HFF-Myc (cell line): ENCODE results near the gene E2F3.

ENCODE experiments used
- DNase-seq: peaks from one replicate; pipeline ENCODE4 v3.0.0-alpha.2; 2011; ENCODE audit warnings: low read depth; ENCODE audit errors: extremely low read depth
- H3K4me3 ChIP-seq: replicated peaks from 2 replicates; pipeline ENCODE4 v1.5.1; 2011; ENCODE audit warnings: low read depth, mild to moderate bottlenecking, control low read depth, low read length
- TF ChIP-seq, protein P1 (sequence below): IDR thresholded peaks from 2 replicates; pipeline ENCODE4 v1.5.1; 2012; ENCODE audit warnings: mild to moderate bottlenecking, low read depth, low read length, control low read depth; ENCODE audit errors: missing control alignments

Gene E2F3

DNA sequence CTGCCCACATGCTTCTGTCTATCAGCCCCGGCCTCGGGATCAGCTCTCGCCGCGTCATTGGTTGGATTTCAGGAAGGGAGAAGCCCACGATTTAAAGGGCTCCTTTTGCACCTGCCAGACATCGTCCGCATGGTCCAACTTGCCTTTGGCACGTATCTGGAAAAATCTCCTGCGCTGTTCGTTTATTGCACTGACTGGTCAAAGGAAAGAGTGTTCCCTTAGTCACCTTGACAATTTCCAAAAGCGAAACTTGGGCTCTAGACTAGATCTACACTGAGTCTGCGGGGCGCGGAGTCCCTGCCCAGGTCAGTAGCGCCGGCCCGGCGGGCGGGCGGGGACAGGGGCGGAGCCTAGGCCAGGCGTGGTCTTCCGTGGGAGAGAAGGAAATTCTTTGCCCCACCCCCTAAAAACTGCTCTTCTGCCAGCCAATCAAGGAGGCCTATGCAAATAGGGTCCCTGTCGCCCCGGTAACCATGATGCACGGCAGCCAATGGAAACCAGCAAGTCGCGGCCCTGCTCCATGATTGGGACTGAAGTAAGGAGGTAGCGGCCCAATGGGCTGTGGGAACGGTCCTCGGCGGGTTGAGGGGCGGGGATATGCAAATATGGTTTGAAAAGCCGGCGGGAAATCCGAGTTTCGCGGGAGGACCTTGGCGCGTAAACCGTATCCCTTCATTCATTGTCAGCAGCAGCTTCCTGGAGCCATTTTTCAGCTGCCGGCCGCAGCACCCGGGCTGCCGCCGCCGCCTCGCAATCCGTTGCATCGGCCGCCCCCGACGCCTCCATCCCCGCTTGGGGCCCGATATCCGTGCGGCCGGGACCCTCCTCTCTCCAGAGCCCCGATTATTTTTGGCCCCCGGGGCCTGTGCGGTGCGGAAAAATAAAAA lies at the start of gene E2F3:
TSS of gene E2F3 (plus strand) at position 675 of the 887 bp plus-strand sequence. CDS start 354 bp downstream, outside the sequence.
- DNase-seq: peak; percentile 99
- TF ChIP-seq, protein P1, sequence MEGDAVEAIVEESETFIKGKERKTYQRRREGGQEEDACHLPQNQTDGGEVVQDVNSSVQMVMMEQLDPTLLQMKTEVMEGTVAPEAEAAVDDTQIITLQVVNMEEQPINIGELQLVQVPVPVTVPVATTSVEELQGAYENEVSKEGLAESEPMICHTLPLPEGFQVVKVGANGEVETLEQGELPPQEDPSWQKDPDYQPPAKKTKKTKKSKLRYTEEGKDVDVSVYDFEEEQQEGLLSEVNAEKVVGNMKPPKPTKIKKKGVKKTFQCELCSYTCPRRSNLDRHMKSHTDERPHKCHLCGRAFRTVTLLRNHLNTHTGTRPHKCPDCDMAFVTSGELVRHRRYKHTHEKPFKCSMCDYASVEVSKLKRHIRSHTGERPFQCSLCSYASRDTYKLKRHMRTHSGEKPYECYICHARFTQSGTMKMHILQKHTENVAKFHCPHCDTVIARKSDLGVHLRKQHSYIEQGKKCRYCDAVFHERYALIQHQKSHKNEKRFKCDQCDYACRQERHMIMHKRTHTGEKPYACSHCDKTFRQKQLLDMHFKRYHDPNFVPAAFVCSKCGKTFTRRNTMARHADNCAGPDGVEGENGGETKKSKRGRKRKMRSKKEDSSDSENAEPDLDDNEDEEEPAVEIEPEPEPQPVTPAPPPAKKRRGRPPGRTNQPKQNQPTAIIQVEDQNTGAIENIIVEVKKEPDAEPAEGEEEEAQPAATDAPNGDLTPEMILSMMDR: no peak

DNA sequence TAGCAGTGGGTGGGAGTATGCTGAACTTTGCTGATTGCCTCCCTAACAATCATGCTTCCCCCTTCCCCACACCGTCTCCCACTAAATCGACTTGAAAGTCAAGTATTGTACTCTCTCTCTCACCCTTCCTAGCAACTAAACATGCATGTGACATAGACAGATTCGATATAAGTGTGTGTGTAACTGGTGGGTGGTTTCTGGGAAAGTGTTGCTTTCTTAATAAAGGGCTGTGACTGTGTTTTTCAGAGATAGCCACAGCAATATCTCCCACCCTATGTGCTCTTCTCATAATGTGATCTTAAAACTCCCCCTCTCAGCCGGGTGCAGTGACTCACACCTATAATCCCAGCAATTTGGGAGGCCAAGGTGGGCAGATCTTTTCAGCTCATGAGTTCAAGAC lies 49.3 kb upstream of the E2F3 start:
- TF ChIP-seq, protein P1: no peak
- no peak for DNase-seq

More for the DNA sequence above, at the start of gene E2F3:
- H3K4me3 ChIP-seq: peak within 1 kb of the TSS; percentile 79

DNA sequence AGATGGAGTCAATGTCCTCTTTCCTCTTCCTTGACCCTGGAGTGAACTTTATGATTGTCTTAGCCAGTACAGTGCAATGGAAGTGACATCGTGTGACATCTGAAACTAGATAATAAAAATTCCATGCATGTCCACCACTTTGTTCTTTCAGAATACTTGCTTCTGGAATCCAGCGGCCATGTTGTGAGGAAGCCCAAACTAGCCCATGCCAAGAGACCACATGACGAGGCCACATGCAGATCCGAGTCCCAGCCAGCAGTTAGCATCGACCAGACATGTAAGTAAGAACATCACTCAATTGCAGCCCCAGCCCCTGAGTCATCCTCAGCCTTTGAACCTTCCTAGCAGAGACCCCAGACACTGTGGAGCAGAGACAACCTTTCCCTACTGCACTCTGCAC lies 48.5 kb upstream of the E2F3 start:
- no peak overlapping the region for H3K4me3 ChIP-seq
- TF ChIP-seq, protein P1: no peak
- no peak for DNase-seq

More for the DNA sequence above, 49.3 kb upstream of the E2F3 start:
- no peak overlapping the region for H3K4me3 ChIP-seq

DNA sequence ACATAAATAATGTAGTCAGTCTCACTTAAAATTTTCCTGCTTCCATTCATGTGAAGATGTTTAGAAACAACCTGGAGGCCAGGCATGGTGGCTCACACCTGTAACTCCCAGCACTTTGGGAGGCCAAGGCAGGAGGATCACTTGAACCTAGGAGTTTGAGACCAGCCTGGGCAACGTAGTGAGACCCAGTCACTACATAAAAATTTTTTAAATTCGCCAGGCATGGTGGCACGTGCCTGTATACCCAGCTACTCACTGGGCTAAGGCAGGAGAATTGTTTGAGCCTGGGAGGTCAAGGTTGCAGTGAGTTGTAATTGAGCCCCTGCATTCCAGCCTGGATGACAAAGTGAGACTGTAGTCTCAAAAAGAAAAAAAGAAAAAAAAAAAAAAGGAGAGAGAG lies 47.3 kb upstream of the E2F3 start:
- no peak overlapping the region for H3K4me3 ChIP-seq
- DNase-seq: no peak
- TF ChIP-seq, protein P1: no peak

DNA sequence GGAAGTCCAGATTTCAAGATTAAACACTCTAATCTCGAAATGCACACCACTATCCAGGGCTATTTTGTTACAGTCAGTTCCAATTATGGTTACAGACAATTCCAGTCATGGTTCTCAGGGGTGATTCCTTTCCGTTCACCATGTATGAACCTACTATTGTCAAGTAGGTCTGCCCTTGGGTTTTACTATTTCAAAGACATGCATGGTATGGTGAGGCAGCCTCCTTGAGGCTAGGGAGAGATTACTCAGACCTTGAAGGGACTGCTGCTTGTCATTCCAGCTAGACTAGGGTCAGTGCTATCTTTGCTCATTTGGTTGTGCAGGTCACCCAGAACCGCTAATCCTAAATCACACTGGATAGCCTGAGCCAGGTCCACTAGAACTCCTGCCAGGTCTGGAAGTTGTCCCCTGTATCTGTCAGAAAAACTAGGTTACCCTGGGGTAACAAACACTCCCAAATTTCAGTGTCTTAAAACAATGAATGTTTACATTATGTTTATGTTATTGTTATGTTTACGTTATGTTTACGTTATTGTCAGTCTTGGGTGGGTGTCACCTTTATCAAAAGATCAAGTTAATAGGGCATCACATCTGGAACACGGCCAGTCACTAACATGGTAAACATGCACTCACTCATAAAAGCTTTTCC lies 41.1 kb upstream of the E2F3 start:
- H3K4me3 ChIP-seq: no peak overlapping the region
- TF ChIP-seq, protein P1: no peak
- DNase-seq: no peak

DNA sequence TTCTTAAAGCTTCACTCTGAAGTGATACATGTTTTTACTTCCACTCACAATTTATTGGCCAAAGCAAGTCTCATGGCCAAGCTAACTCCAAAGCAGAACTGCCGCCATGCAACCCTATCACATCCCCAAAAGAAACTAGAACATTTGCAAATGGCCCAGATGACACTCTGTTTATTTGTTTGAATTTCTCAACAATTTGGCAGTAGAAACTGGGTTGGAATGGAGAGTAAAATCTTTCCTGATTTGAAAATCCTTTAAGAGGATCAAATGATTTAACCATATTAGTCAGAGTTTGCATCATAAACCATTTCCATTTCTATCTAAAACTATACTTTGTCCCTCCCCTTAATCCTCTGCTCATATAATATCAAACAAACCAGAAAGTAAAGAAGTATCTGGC lies 39.1 kb upstream of the E2F3 start:
- DNase-seq: no peak
- TF ChIP-seq, protein P1: no peak
- no peak overlapping the region for H3K4me3 ChIP-seq
